Measurements from ENCODE around the gene SNTG2. TPM values are rescaled to one million over a fixed set of nuclear protein-coding genes. Genes with fewer than 3 reads are reported as not detected.

The SNTG2 gene
- total and polyA plus RNA-seq, 2 of the 13 experiments (the other 11 are each of a cell fraction or from before 2014, with no cell fraction given), result not detected

DNA sequence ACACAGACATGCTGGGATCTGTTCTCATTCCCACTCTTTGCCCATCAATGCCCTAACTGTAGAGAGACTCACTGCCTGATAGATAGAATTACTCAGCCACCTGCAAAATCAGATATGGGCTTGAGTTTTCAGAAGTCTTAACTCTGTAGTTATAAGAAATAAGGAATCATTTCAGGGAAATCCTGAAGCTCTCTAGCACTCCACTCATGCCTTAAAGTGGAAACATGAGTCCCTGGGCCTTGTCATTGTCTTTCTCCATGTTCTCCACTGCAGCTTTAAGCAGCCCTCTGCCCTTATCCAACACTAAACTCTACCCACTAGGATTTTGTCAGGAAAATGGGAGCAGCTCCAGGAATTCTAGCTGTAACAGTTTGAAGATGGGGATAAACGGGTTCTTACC lies 192.5 kb downstream of the SNTG2 start:
- ATAC-seq (no peak), DNase-seq (ENCODE audit: low spot score) (no peak), FAIRE-seq (no peak)
- ChIA-PET CTCF (ENCODE audit: low intra/inter-chr PET ratio, low total read pairs) (no interaction called here), POLR2A (no interaction called here)
- Histone ChIP-seq H3K79me2 (ENCODE audit: insufficient read depth, low read length) (no peaks in the 10 kb centered on the region), H3K36me3 (replicated peaks in 1 of 2; ENCODE audit: control insufficient read depth in 1 of 2, insufficient read depth in 2 of 2, low read length in 2 of 2) (no peaks in the 10 kb centered on the region), H3K27ac (ENCODE audit: extremely low read length, insufficient read depth, low read length) (no peak overlapping the region), H3K9ac (ENCODE audit: insufficient read depth, low read depth, low read length) (no peak overlapping the region), H3K9me3 (ENCODE audit: low read length) (no peaks in the 10 kb centered on the region), H3K4me1 (ENCODE audit: insufficient read depth, low read length) (no peaks in the 10 kb centered on the region), H2AFZ (ENCODE audit: low read length) (no peak overlapping the region), H3K27me3 (ENCODE audit: control insufficient read depth in 1 of 2, insufficient read depth in 2 of 2, low read length in 2 of 2) (peaks cover 0 to 1% of the 10 kb centered on the region in 2 experiments; a peak in 1 of 5 replicates), H3K4me2 (ENCODE audit: low read depth, low read length) (no peak overlapping the region), H4K20me1 (ENCODE audit: insufficient read depth, low read length) (no peaks in the 10 kb centered on the region), H3K4me3 (replicated peaks in 1 of 3; ENCODE audit: insufficient read depth in 1 of 3, low read depth in 2 of 3, low read length in 3 of 3) (no peak overlapping the region)
- in situ Hi-C loops (cut with HindIII; ENCODE audit: extremely low pct_ligation_motif_present, low pct_unique_long_range_greater_than_20kb), result loop anchor here (25.0 kb wide), 2 partner anchors 394 to 431 kb away; no protein-coding TSS in a partner anchor
- intact Hi-C loops (cut with micrococcal nuclease; ENCODE audit: unreplicated experiment), result no loop called here
- TF ChIP-seq KLF11 (CRISPR knock-in tag; IDR thresholded peaks at IDR 0.05) (no peak), ATF1 (CRISPR knock-in tag; IDR thresholded peaks at IDR 0.05) (no peak), ERF (CRISPR knock-in tag; IDR thresholded peaks at IDR 0.05) (no peak), ZNF639 (CRISPR knock-in tag; conservative IDR thresholded peaks at IDR 0.05) (no peak), ZNF484 (CRISPR knock-in tag; IDR thresholded peaks at IDR 0.05; ENCODE audit: borderline replicate concordance, low read depth) (no peak), RXRB (CRISPR knock-in tag; IDR thresholded peaks at IDR 0.05; ENCODE audit: borderline replicate concordance) (no peak)
- TF ChIP-seq, protein P1, sequence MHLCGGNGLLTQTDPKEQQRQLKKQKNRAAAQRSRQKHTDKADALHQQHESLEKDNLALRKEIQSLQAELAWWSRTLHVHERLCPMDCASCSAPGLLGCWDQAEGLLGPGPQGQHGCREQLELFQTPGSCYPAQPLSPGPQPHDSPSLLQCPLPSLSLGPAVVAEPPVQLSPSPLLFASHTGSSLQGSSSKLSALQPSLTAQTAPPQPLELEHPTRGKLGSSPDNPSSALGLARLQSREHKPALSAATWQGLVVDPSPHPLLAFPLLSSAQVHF (CRISPR knock-in tag; IDR thresholded peaks at IDR 0.05), result no peak
- TF ChIP-seq, protein P2, sequence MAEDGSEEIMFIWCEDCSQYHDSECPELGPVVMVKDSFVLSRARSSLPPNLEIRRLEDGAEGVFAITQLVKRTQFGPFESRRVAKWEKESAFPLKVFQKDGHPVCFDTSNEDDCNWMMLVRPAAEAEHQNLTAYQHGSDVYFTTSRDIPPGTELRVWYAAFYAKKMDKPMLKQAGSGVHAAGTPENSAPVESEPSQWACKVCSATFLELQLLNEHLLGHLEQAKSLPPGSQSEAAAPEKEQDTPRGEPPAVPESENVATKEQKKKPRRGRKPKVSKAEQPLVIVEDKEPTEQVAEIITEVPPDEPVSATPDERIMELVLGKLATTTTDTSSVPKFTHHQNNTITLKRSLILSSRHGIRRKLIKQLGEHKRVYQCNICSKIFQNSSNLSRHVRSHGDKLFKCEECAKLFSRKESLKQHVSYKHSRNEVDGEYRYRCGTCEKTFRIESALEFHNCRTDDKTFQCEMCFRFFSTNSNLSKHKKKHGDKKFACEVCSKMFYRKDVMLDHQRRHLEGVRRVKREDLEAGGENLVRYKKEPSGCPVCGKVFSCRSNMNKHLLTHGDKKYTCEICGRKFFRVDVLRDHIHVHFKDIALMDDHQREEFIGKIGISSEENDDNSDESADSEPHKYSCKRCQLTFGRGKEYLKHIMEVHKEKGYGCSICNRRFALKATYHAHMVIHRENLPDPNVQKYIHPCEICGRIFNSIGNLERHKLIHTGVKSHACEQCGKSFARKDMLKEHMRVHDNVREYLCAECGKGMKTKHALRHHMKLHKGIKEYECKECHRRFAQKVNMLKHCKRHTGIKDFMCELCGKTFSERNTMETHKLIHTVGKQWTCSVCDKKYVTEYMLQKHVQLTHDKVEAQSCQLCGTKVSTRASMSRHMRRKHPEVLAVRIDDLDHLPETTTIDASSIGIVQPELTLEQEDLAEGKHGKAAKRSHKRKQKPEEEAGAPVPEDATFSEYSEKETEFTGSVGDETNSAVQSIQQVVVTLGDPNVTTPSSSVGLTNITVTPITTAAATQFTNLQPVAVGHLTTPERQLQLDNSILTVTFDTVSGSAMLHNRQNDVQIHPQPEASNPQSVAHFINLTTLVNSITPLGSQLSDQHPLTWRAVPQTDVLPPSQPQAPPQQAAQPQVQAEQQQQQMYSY (CRISPR knock-in tag; IDR thresholded peaks at IDR 0.05), result no peak
- WGBS (ENCODE audit: low lambda C conversion rate), result 0% methylated on average over 1 of the region's 1 CpG
- BruUV-seq (replicated peaks), result no TSS peak
